COR-L47 (cell line): ENCODE data around the gene RAMAC.
"Not testable (repeated sequence)": the region's sequence is repeated elsewhere in the genome, so short reads cannot be mapped to it uniquely, and the experiment has no call there.

Source experiments
- DNase-seq: peaks from one replicate; lab custom pipeline; 2025; lab: John Stamatoyannopoulos, UW

The RAMAC gene

GRCh38 chr15:82968066-82968465 is 17.9 kb upstream of the RAMAC start:
- DNase-seq = no peak

GRCh38 chr15:82969353-82969752 is 16.7 kb upstream of the RAMAC start:
- no peak for DNase-seq

- no peak for DNase-seq
Observed at GRCh38 chr15:82970078-82970686, 15.8 kb upstream of the RAMAC start.

GRCh38 chr15:82970696-82971095 is 15.3 kb upstream of the RAMAC start:
- DNase-seq = no peak

DNA sequence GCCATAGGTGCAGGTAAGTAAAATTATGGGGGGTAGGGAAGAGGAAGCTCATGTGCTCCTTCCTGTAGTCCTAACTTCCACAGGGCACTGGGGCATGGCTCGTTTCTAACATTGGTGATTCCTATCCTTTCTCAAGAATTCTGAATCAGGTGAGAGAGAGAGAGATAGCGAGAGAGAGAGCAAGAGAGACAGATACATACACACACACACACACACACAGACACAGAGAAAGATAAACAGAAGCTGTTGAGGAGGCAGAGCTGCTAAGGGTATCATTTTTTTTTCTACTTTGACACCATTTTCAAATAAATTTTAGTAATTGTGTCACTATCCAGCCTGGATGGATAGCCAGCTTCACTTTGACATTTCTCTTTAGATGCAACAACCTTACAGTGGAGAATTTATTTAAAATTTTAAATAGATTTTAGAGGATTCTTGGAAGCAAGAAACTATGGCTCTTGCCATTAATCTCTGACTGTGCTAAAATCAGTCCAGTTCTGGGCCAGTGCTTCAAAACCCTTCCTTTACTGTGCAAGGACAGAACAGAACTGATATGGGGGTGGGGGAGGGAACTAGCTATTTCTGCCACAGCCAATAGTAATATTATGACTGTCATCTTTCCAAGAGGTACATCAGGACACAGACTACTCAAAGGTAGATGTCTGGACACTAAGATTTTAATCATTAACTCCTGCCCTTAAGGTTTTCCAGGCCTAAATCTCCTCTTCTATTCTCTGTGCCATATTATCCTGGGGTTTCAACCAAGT is 14.6 kb upstream of the RAMAC start:
- DNase-seq = no peak

- DNase-seq = no peak
Observed at GRCh38 chr15:82972990-82973389, 13.0 kb upstream of the RAMAC start.

DNA sequence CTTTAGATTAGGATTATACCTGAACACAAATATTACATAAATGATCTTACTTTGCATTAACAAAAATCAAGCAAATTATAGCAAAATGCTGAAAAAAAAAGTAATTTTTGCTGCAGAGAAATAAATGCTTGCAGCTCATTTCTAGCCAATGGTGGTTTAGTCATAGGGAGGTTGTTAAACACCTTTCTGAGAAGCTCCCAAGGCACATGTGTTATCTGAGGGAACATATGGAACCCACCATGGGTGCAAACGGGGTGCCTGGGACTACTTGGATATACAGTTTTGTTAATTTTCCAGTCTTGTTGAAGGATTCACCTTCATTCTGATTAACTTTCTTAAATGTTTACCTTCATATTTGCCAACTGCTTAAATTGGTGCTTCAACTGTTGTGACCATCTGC is 8.9 kb upstream of the RAMAC start:
- no peak for DNase-seq

GRCh38 chr15:82978438-82978837 is 7.6 kb upstream of the RAMAC start:
- DNase-seq = no peak

- DNase-seq = no peak
Observed at GRCh38 chr15:82979726-82980125, 6.3 kb upstream of the RAMAC start.

DNA sequence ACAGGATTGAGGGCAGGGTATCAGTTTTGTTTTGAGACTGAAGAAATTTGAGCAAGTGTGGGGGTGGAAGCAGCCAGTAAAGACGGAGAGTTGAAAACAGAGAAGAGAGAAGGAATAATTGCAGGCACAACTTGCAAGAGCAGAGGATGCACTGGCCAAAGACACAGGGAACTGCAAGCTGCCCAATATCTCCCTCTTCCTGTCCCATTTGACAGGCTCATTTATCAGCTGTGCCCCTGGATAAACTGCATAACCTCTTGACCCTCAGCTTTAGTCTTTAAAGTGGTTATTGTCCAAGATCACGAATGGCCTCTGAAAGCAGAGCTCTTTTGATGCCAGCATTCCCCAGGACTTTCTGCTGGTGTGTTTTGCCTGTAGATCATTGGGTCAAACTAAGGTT is 5.0 kb upstream of the RAMAC start:
- no peak for DNase-seq

DNA sequence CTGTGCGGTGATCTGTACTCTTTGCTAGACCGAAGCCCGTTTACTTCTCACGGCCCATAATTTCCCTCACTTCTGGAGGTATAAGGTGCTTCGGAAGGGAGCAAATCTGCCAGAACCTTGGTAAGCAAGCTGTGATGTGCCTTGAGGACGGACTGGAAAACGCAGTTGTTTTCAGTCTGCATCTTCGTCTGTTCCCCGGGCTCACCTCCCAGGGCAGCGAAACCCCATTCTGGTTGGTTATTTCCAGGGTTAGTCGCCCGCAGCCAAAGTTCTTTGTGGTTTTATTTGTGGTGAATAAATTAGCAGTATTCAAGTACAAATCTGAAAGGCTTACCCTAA is 401 bp downstream of the RAMAC start:
- no peak for DNase-seq

- DNase-seq = no peak
Observed at GRCh38 chr15:82992436-82992998, 6.5 kb downstream of the RAMAC start.

DNA sequence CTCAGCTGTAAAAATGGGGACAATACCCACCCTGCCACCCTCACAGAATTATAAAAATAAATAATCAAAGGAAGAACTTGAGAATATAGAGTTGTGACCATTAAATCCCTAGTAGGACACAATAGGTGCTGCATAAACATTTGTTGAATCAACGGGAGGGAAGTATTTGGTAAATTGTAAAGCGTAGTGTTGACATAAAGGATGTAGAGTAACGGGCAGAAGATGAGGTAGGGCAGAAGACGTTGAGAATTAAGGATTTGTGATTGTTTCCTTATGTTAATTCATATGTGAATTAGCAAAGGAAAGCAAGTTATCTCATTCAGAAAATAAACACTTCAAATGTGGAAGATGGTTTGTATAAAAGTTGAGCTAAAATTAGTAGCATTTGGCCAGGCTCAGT is 7.1 kb downstream of the RAMAC start:
- no peak for DNase-seq

GRCh38 chr15:82995076-82995475 is 9.1 kb downstream of the RAMAC start:
- DNase-seq = no peak

DNA sequence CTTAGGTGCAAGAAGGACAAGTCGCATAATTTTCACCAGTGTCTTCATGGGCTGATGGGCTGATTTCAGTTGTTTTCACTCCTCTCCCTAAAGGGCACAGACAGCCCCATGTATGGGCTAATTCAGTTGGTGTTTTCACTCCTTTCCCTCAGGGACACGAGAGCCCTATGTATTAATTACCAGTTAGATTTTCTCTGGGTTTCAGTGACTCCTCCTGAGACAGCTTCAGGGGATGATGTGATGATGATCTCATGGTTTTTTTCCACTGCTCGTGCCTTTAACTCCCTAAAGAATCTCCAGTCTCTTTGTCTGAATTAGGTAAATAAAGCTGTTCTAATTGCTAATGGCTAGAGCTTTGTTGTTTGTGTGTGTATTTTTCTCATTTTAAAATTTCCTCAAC is 9.9 kb downstream of the RAMAC start:
- DNase-seq = no peak

- DNase-seq = no peak
Observed at GRCh38 chr15:82999426-82999825, 13.4 kb downstream of the RAMAC start.

GRCh38 chr15:82999905-83000671 is 14.1 kb downstream of the RAMAC start:
- peak; percentile 49 for DNase-seq

DNA sequence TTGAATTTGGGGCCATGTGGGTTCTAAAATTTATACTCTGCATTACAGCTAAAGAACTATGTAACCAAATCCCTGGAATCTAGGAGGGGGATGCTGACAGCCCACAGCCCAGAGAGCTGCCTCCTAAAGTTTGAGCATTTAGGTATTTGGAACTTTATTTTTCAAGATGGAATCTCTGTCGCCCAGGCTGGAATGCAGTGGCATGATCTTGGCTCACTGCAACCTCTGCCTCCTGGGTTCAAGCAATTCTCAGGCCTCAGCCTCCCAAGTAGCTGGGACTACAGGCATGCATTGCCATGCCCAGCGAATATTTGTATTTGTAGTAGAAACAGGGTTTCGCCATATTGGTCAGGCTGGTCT is 14.6 kb downstream of the RAMAC start:
- not testable (repeated sequence) for DNase-seq

- peak; percentile 62 for DNase-seq
Observed at GRCh38 chr15:83010709-83011270, 24.8 kb downstream of the RAMAC start.

DNA sequence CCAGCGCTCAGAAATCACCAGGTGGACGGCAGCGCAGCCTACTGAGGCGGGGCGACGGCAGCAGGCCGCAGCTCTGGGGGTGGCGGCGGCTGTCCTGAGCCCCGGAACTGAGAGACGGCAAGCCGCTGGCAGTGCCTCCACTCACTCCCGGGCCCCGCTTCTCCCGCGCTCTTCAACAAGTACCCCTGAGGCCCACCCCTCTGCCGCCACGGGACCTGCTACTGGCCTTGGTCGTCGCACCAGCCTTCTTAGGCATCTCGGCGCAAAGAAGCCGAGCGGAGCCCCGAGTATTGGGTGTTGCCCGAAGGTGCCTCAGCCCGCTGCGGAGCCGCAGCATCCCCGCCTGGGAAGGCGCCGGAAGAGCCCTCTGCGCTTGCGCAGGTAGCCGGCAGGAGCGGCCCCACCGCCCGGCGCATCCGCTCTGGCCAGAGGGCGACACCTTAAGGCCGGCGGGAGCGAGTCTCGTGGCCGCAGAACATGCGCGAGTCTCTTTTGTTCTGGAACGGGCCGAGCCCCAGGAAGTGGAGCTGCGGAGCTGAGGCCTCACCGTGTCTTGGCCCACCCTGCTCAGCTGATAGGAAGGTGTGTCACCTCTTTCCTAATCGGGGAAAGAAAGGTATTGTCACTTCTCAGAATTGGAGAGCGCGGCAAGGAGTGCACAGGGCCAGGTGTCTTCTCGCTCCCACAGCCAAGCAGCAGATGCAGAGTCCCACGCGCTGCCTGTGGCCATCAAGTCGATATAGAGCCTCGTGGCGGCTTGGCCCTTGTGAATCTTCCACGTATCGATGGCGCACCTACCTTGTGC is 25.5 kb downstream of the RAMAC start, which contains the start of gene C15orf40:
Gene C15orf40, minus strand, starts transcription at position 369 of the 805 bp plus-strand sequence. Its CDS starts 32 bp downstream, at position 337.
- peak; percentile 89 for DNase-seq

DNA sequence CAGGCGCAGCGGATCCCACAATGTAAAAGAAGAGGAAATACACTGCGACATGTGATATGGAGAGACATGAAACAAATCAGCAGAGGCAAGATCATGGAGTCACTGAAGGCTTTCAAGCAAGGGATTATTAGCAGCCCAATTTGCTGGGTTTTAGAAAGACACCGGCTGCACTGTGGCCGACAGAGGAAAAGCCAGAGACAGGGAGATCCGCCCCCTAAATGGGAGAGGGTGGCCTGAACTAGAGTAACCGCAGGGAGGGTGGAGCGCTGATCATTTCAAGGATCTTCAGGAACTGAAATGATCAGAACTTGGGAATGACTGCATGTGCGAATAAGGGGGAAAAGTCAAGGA is 26.0 kb downstream of the RAMAC start:
- peak; percentile 31 for DNase-seq

- DNase-seq = no peak
Observed at GRCh38 chr15:83012636-83013035, 26.6 kb downstream of the RAMAC start.
